ENCODE measurements around the gene BAZ2B. TPM values are rescaled to one million over a fixed set of nuclear protein-coding genes. Genes with fewer than 3 reads are reported as not detected.

The BAZ2B gene
- total RNA-seq, 1 experiment from 2014 or later: 5.9 TPM

DNA sequence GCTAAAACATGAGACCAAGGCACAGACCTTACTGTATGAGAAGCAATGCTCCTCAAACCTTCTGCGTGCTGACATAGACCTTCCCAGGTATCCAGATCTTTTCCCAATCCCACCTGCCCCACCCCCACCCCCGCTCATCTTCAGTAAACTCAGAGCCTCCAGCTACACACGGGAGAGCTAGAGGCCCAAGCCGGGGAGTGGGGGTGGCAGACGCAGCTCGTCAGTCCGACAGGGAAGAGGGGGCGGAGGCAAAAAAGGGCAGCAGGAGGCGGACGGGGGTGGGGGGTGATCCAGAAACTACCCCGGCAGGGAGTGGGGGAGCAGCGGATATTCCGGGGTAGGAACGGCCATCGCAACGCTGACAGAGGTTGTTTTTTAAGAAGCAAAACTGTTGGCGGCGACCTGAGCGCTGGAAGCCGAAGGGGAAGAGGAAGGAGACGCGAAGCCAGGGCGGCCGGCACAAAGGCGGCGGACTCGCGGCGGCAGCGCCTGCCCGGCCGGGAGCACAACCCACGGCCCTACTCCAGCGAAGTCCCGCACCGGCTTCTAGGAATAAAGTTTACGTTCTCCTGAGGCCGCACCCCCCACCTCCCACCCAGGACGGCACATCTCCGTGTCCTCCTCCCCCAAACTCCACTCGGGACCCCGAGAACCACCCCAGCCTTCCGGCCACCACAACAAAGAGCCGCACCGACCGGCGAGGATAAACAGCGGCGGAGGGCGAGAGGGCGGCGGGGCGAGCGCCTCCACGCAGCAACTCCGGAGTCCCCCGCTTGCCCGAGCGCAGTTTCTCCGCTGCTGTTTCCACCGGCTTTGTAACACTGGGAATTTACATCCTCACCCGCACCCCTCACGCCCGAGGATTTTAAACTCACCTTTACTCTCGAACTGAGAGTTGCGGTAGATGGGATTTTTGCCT lies 722 bp downstream of the BAZ2B start:
- peak; percentile 79 for DNase-seq (ENCODE audit: low read depth)

DNA sequence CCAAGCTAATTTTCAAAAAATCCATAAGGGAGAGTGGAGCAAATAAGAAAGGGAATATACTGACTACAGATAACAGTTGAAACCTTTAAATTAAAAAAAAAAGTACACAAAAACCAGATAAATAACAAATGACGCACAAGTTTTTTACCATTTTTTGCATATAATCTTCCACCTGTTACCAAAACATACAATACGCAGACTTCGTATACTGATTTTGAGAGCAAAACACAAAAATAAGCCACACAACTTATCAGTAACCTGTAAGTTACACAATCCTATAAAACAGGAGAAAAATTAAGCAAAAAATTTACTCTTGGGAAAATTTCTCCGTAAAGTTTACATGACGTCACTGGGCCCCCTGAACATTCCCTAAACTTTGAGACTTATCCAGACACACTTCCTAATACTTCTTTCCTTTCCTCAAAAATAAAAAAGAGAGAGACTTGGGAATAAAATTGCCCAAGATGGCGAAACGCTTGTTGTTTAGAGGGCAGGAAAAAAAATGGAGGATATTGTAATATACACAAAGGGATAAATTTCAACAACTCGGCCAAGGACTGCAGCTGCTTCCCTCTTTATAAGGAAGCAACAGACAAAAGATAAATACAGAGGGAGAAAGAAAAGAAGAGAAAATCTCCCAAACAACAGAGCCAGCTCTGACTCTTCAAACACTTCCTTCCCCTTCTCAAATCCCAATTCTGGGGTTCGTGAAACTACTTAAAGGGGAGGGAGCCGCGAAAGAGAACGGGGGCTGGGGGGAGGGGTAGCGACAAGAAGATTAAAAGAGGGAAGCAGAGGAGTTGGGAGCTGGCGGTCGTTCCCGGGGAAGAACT lies 1.6 kb downstream of the BAZ2B start:
- DNase-seq (ENCODE audit: low read depth): peak; percentile 65

DNA sequence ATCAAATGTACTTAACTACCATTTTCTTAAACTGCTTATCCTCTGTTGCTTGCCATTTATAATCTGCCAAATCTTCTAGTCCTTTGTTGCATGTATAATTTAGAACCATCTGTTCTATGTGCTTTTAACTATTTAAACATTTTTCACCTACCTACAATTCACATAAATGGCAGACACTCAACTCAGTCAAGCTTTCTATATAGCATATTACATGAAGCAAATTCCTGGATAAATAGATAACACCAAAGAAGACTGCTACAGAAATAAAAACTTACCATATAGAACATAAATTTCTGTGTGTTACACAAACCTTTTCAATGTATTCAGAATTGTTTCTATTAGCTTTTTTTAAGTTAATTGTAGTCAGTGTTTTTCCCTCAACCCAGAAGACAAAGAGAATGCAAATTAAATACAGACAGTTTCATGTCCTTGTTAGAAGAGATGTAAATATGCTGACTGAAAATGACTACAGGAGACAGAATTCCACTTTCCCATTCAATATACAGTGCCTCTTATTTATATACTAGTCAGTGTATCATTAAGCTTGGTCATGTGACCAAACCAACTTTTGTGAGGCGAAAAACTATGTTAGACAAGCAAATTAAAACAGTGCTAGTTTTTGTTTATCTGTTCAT lies 2.6 kb downstream of the BAZ2B start:
- DNase-seq (ENCODE audit: low read depth): peak; percentile 11

DNA sequence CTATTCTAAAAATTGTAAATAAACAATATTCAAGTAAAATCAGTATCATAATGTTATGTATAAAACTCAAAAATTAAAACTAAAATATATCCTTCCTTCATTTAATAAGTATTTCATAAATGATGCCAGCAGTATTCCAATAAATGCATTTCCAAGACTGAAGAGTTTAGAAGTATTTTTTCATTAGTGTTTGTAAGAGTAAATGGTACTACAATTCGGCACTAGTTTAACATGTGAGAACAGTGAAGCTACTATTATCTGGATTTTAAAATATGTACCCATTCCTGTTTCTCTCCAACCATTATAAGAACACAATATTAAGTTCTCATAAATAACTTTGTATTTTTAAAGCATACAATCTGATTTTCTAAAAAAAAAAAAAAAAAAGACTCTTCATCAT lies 3.3 kb downstream of the BAZ2B start:
- DNase-seq (ENCODE audit: low read depth): no peak

DNA sequence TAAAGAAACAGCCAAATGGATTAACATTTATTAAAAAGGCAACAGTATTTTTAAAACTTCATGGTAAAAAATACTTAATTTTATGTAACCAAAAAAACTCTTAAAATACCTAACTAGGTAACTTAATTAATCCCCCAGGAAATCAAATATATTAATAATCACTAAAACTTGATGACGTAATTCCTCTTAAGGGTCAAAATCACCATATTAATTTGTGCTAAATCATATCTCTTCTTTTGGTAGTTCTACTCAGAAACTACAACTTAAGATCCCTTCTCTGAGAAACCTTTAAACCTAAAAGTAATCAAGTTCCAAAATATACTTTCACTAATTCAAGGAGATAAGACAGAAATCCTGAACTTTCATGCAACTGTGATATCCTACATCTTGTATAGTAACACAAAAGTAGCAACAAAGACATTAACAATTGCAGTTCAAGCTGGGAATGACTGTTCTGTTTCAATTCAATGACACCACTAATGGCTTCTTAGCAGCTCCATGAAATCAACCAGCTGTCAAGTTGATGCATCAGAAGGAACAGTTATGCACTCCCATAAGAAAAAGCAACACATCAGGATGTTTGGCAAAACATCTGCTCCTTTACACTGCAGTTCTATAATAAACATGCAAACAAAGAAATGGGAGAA lies 4.0 kb downstream of the BAZ2B start:
- DNase-seq (ENCODE audit: low read depth): no peak

GRCh38 chr2:159609811-159610549 lies 6.4 kb downstream of the BAZ2B start:
- no peak for DNase-seq (ENCODE audit: low read depth)

- no peak for DNase-seq (ENCODE audit: low read depth)
These were observed 7.5 kb downstream of the BAZ2B start for GRCh38 chr2:159608723-159609308.

GRCh38 chr2:159608108-159608507 lies 8.2 kb downstream of the BAZ2B start:
- no peak for DNase-seq (ENCODE audit: low read depth)

GRCh38 chr2:159606287-159606686 lies 10.1 kb downstream of the BAZ2B start:
- no peak for DNase-seq (ENCODE audit: low read depth)

GRCh38 chr2:159605441-159606178 lies 10.7 kb downstream of the BAZ2B start:
- DNase-seq (ENCODE audit: low read depth): no peak

- DNase-seq (ENCODE audit: low read depth): no peak
These were observed 12.2 kb downstream of the BAZ2B start for GRCh38 chr2:159604159-159604558.

- peak; percentile 81 for DNase-seq (ENCODE audit: low read depth)
These were observed 15.6 kb downstream of the BAZ2B start for GRCh38 chr2:159600752-159601151.

GRCh38 chr2:159595410-159596046 lies 20.8 kb downstream of the BAZ2B start:
- no peak for DNase-seq (ENCODE audit: low read depth)

GRCh38 chr2:159592441-159592840 lies 23.9 kb downstream of the BAZ2B start:
- DNase-seq (ENCODE audit: low read depth): no peak

DNA sequence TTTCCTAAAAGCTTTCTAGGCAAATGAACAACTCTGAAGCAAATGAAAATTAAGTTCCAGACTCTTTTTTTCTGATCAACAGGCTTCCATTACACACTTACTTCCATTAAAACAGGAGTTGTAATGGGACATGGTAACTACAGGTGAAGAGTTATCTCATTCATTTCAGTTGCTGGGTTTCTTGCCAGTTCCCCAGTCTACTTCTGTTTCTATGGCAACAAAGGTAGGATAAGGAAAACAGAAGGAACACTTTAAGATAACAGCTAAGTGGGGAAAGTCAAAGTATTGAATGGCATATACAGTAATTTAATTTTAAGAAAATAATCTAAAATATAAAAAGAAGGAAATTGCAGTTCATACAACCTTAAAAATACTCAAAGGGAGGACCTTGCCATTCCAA lies 25.1 kb downstream of the BAZ2B start:
- DNase-seq (ENCODE audit: low read depth): no peak

DNA sequence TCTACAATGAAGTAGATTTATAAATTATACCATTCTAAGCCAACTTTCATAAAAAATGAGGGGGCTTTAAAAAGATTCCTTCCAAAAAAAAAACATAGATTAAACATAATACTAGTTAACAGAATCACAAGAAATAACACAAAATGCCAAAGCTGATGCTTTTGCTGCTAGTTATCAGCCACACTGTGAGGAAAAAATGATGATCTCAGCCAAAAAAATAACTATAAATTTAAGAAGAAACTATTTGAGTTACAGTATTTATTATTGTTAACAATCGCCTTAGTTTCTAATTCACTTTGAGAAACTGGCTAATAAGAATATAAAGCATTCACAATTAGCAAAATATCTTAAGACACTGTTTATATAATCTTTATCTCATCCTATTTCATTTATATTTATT lies 27.1 kb downstream of the BAZ2B start:
- no peak for DNase-seq (ENCODE audit: low read depth)

- no peak for DNase-seq (ENCODE audit: low read depth)
These were observed 30.3 kb downstream of the BAZ2B start for GRCh38 chr2:159586034-159586433.

DNA sequence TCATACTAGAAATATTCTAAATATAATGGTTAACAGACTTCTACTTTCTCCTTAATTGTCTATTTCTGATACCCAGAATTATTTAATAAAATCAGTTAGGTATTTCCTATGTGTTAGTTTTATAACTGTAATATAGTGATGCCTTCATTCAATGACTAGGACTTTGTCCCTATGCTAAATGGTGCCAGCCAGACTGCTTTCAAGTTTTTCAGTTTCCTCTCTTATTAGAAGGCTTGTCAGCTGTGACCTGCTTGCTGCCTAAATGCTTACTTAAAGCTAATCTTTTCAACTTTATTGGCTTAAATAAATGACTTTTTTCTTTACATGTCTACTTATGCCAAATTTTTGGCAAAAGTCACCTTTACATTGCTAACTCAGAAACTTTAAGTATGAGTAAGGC lies 30.7 kb downstream of the BAZ2B start:
- no peak for DNase-seq (ENCODE audit: low read depth)

- DNase-seq (ENCODE audit: low read depth): no peak
These were observed 31.6 kb downstream of the BAZ2B start for GRCh38 chr2:159584796-159585195.
